RCC 7860 (cell line): ENCODE results near the gene RPN1.
"Not testable (repeated sequence)": the region's sequence is repeated elsewhere in the genome, so short reads cannot be mapped to it uniquely, and the experiment has no call there.

Source experiments
- DNase-seq: peaks from one replicate; pipeline ENCODE4 v3.0.0-alpha.2; 2015; ENCODE audit warnings: low spot score
- FAIRE-seq: peaks from 2 replicates; lab custom pipeline; 2012; peaks lifted over from hg19 to GRCh38; lab: Jason Lieb, UNC

Gene RPN1

DNA sequence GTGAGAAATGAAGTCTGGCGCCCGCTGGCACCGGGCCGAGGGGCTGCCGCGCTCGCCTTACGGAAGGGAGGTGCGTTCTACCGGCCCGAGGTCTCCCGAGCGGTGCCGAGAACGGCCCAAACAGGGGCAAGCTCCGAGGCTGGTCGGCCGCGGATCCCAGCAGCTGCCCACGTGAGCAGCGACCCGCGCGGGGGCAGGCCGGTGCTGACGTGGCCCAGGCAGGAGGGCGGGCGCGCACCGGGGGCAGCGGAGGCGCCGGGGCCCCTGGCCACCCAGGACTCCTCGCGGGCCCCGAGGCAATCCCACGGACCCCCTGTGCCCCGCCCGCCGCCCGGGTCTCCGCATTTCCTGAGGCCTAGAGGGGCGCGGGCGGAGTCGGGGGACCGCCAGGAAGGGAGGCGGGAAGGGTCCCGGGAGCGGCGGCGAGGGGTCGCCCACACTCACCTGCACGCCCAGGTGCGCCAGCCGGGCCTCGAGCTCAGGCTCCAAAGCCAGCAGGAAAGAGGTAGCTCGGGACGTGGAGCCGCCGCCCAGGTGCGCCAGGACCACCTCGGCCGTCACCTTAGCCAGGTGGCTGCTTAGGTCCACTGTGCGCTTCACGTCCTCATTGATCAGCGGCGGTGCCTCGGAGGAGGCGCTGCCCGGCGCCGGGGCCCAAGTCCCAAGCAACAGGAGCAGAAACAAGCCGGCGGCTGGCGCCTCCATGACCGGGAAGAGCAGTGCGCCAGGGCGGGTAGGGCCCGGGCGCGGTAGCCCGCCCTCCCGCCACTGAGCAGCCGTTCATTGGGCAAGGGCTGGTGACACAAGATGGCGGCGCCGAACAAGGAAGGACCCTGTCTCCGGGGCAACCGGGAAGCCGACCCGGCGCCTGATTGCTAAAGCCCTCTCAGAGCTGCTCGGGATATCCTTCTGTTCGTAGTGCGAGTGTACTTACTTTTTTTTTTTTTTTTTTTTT lies at the start of gene RPN1:
Gene RPN1, minus strand, starts transcription at position 723 of the 955 bp plus-strand sequence. Its CDS starts 18 bp downstream, at position 705.
- FAIRE-seq (peak; percentile 14), DNase-seq (peak; percentile 89)

DNA sequence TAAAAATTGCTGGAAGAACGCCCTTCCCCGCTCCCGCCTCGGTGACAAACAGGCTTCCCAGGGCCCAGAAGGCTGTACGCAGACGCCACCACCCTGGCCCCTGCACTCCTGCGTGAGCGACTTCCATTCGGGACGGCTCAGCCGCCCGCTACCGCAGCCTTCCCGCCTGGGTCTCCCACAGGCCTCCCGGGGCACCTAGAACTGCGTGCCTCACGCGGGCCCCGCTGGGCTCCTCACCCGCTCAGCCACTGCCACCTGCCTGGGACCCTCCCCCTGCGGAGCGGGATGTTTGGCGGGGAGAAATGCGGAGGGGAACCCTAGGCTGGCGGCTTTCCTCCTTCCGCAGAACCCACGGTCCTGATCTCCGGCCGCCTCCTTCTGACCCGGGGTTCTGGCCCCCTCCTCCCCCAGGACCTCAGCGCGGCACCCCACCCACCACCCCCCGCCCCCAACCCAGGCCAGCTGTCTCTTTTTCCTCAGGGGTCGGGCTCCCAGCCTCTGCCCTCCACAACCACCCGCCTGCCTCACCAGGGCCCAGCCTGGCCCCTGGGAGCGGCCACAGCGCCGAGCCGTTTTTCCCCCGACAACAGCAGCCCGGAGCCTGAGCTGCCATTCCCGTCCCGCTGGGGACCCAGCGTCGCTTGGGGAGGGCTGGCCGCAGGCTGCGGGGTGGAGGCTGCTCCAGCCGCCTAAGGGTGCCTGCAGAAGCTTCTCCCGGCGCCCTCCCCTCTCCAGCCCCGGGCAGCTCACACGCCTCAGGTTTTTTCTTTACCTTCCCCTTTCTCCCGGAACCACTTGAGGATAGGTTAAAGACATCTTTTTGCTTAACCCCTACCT lies 47.8 kb upstream of the RPN1 start:
- FAIRE-seq (no peak), DNase-seq (no peak)

GRCh38 chr3:128697341-128697740 lies 46.7 kb upstream of the RPN1 start:
- FAIRE-seq: no peak
- no peak for DNase-seq

- no peak for FAIRE-seq
- DNase-seq: no peak
Observed at GRCh38 chr3:128693696-128694095, 43.1 kb upstream of the RPN1 start.

DNA sequence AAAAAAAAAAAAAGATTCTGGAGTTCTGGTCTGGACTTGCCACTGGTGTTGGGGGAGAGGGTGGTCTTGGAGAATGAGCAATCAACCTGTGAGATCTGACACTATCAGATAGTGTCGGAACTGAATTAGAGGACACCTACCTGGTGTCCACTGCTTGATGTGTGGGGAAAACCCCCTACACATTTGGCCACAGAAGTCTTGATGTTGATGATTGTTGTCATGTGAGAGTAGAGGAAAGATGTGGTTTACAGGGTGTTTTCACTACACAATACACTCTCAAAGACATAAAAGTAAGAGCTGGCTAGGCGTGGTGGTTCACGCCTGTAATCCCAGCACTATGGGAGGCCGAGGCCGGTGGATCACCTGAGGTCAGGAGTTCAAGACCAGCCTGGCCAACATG lies 38.4 kb upstream of the RPN1 start:
- no peak for DNase-seq
- no peak for FAIRE-seq

DNA sequence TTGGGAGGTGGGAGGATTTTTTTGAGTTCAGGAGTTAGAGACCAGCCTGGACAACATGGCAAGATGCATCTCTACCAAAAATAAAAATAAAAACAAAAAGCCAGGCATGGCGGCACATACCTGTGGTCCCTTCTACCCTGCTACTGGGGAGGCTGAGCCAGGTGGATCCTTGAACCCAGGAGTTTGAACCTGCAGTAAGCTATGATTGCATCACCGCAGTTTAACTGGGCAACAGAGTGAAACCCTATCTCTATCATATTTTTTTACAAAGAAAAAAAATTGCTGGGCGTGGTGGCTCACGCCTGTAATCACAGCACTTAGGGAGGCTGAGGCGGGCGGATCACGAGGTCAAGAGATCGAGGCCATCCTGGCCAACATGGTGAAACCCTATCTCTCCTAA lies 35.8 kb upstream of the RPN1 start:
- no peak for FAIRE-seq
- DNase-seq: no peak

DNA sequence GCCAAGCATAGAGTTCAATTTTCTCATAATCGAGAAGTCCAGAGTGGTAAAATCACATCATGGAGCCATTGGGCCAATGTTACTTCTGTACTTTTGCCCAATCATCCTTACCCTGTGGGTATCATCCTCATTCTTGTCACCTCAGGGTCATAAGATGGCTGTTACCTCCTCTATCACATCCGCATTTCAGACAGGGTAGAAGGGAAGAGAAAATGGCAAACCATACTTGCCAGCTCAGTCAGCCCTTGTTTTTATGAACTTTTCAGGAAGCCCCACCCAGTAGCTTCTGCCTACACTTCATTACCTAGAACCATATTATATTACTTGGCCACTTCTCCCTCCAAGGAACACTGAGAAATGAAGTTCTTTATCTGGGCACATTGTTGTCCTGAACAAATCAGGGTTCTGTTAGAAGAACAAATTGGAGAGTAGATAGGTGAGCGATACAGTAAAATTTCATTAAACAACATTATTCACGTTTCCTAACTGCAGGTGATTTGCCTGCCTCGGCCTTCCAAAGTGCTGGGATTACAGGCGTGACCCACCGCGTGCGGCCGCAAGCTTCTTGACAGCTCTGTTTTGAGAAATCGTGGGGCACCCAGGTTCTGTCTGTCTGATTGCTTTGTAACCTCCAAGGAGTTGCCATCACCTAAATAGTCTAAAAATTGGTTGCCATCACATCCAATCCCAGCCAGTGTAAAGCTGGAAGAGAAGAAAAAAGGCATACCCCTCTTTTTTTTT lies 34.5 kb upstream of the RPN1 start:
- FAIRE-seq: no peak
- no peak for DNase-seq

DNA sequence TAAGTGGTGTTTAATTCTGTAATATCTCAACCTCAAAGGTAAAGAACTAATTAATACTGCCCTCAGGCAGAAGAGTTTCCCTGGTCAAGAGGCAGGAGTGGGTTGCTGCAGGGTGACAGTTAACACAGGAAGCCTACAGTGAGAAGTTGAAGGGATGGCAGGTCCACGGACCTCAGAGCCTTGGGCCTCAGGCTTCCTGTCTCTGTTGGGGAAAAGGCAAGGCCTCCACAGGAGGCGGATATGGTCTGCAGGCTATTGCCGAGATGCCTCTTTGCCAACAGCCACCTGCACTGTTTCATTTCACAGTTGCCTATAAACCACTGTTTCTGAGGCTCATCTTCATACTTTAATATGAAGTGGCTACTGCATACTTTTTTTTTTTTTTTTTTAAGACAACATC lies 33.3 kb upstream of the RPN1 start:
- no peak for FAIRE-seq
- no peak for DNase-seq

- DNase-seq (no peak), FAIRE-seq (no peak)
Observed at GRCh38 chr3:128681369-128681829, 30.8 kb upstream of the RPN1 start.

GRCh38 chr3:128680603-128681368 lies 30.2 kb upstream of the RPN1 start:
- peak; percentile 98 for DNase-seq
- FAIRE-seq: peak; percentile 68

DNA sequence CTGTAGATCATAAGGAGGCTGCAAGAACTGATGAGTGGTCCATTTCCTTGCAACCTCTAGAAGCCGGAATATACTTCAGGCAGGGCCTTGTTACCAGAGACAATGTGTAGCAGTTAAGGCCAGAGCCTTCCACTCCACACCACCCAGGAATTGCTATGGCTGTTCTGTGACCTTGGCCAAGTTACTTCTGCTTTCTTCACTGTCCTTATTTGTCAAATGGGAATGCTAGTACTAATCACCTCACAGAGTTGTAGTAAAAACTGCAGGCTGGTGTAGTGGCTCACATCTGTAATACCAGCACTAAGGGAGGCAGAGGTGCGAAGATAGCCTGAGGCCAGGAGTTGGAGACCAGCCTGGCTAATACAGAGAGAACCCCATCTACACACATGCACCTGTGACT lies 28.7 kb upstream of the RPN1 start:
- FAIRE-seq (no peak), DNase-seq (no peak)

GRCh38 chr3:128675802-128676201 lies 25.2 kb upstream of the RPN1 start:
- not testable (repeated sequence) for DNase-seq, FAIRE-seq

GRCh38 chr3:128674161-128674784 lies 23.7 kb upstream of the RPN1 start:
- DNase-seq (no peak), FAIRE-seq (no peak)

DNA sequence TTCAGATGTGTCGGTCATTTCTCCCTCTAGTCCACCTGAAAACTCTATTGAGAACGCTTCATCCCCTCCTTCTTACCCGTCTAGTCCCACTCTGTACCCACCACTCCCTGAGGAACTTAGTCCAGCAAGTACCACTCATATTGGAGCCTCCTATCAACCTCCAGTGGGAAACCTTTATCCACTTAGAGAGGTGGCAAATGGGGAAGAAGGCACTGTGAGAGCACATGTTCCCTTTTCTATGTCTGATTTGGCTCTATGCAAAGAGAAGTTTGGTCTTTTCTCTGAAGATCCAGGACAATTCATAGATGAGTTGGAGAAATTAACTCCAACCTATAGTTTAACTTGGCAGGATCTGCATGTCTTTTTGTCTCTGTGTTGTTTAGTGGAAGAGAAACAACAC lies 17.0 kb upstream of the RPN1 start:
- DNase-seq: no peak

GRCh38 chr3:128665362-128666021 lies 14.9 kb upstream of the RPN1 start:
- no peak for FAIRE-seq
- no peak for DNase-seq

More for the DNA sequence above, 17.0 kb upstream of the RPN1 start:
- FAIRE-seq: no peak

GRCh38 chr3:128663151-128663550 lies 12.5 kb upstream of the RPN1 start:
- FAIRE-seq: no peak
- DNase-seq: no peak

DNA sequence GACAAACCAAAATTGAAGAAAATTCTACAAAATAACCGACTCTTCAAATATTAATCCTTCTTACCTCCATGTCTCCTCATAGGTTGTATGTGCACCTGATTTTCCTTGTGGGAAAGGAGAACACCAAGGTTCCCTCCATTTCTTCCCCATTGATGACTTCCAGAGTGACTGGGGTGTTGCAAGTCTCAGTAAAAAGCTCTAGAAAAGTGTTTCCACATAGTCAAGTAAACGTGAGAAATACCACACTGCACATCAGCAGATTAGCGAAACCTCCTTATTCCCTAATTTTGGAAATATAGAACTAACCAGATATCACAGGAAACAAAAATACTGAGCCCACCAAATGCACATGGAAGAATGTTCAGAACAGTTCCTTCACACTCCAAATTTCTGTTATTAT lies 4.9 kb upstream of the RPN1 start:
- no peak for DNase-seq
- FAIRE-seq: no peak

DNA sequence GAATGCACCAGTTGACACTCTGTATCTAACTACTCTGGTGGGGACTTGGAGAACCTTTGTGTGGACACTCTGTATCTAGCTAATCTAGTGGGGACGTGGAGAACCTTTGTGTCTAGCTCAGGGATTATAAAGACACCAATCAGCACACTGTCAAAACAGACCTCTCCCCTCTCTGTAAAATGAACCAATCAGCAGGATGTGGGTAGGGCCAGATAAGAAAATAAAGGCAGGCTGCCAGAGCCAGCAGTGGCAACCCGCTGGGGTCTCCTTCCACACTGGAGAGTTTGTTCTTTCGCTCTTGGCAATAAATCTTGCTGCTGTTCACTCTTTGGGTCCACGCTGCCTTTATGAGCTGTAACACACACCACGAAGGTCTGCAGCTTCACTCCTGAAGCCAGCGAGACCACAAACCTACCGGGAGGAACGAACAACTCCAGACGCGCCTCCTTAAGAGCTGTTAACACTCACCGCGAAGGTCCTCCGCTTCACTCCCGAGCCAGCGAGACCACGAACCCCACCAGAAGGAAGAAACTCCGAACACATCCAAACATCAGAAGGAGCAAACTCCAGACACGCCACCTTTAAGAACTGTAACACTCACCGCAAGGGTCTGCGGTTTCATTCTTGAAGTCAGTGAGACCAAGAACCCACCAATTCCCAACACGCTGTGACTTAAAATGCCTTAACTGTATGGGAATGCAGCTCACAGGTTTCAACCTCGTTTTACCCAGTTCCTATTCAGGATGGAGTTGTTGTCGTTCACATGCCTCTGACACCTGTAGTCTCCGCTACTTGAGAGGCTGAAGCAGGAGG lies 3.6 kb upstream of the RPN1 start:
- not testable (repeated sequence) for DNase-seq

More for the DNA sequence above, 3.6 kb upstream of the RPN1 start:
- FAIRE-seq: not testable (repeated sequence)
